SHP77 treated with DMSO at 0.1 percent for 48 hours (cell line): Measurements from ENCODE around the gene ZCCHC12.
"Not testable (repeated sequence)": the region's sequence is repeated elsewhere in the genome, so short reads cannot be mapped to it uniquely, and the experiment has no call there.

Experiments
- DNase-seq: peaks from one replicate; lab custom pipeline; 2025; lab: John Stamatoyannopoulos, UW

ZCCHC12 gene

GRCh38 chrX:118823263-118824172 lies at the start of gene ZCCHC12:
ZCCHC12 (plus strand) TSS chrX:118823824; CDS start chrX:118825245, 1,421 bp downstream.
- DNase-seq: no peak

DNA sequence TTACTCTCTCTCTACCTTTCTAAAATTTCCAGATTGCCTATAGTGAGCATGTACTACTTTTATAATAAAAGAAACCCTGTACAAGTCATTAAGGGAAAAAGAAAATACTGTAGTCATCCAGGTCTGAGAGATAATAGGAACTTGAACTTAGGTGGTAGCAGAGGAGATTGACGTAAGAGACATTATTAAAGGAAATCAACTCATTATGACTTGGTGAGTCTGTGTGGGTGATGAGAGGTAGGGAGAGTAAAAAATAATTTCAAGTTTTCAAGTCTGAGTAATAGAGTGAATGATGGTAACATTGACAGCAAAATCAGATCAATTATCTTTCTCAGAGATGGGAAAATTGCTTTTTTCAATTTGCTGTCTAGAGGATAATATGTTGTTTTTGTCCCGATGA lies 44.0 kb upstream of the ZCCHC12 start:
- DNase-seq: no peak

GRCh38 chrX:118780509-118780908 lies 43.1 kb upstream of the ZCCHC12 start:
- no peak for DNase-seq

DNA sequence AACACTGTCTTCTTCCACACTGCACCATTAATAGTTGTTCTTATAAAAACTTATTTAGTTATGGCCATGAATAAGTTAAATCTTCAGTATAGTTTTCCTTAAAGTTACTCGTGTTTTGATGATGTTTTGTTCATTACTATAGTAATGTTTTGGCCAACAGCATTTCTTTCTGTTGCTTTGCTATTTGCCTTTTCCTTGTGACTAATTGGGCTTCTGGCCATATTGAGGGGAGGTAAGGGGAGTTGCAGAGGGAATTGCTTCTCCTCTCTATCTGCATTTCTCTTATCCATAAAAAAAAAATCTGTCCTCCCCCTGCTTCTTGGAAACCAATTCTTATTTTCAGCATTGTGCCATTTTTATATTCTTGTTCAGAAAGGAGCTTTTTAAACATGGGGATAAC lies 42.7 kb upstream of the ZCCHC12 start:
- no peak for DNase-seq

- no peak for DNase-seq
Measured at GRCh38 chrX:118795528-118796280, 27.9 kb upstream of the ZCCHC12 start.

DNA sequence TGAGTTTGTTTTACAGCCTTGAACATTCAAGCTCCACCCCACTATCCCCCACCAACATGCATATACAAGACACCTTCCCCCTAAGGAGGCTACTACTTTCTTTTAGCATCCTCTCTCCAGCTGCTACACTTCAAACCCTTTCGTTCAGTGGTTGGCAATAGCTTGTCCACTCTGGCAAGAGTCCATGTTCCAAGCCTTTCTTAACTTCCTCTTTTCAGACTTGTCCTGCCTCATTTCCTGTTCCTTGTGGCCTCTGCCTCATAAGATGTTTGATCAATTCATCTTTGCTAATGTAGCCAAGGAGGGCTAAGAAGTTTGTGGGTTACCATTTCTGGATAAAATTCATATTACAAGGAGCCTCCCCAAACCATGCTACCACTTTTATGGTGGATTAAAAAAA lies 20.8 kb upstream of the ZCCHC12 start:
- no peak for DNase-seq

GRCh38 chrX:118807151-118808017 lies 16.2 kb upstream of the ZCCHC12 start:
- peak; percentile 18 for DNase-seq

DNA sequence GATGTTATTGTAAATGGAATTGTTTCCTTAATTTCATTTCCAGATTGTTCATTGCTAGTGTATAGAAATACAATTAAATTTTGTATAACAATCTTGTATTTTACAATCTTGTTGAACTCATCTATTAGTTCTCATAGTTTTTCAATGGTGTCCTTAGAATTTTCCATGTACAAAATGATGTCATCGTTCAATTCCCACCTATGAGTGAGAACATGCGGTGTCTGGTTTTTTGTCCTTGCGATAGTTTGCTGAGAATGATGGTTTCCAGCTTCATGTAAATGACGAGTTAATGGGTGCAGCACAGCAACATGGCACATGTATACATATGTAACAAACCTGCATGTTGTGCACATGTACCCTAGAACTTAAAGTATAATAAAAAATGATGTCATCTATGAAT lies 6.4 kb upstream of the ZCCHC12 start:
- DNase-seq: not testable (repeated sequence)

DNA sequence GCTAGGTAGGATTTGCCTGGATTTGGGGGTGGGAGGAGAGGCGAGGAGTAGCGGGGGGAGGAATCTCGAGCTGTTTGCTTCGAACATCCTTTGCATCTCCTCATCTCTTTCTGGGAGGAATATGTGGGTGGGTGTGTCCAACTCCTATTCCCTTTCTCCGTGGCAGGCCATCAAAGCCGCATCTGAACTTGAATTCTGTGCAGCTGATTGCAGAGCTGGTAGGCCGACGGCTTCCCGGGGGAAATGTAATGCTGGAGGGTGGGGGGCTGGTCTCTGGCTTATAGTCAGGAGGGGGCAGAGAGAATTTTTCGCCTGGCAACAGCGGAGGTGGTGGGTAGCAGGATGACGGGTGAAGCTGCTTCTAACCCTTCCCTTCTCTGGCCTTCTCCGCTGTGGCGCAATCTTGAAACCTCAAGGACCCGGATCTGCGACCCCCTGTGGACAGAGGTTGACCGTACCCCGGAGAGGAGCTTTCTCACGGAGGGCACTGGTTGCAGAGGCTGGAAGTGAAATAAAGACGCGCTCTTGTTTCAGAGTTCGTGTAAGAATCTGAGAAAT lies 628 bp downstream of the ZCCHC12 start:
- no peak for DNase-seq

DNA sequence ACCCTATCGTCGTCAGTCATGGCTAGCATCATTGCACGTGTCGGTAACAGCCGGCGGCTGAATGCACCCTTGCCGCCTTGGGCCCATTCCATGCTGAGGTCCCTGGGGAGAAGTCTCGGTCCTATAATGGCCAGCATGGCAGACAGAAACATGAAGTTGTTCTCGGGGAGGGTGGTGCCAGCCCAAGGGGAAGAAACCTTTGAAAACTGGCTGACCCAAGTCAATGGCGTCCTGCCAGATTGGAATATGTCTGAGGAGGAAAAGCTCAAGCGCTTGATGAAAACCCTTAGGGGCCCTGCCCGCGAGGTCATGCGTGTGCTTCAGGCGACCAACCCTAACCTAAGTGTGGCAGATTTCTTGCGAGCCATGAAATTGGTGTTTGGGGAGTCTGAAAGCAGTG lies 1.6 kb downstream of the ZCCHC12 start:
- no peak for DNase-seq

- DNase-seq: no peak
Measured at GRCh38 chrX:118839334-118839958, 15.8 kb downstream of the ZCCHC12 start.

DNA sequence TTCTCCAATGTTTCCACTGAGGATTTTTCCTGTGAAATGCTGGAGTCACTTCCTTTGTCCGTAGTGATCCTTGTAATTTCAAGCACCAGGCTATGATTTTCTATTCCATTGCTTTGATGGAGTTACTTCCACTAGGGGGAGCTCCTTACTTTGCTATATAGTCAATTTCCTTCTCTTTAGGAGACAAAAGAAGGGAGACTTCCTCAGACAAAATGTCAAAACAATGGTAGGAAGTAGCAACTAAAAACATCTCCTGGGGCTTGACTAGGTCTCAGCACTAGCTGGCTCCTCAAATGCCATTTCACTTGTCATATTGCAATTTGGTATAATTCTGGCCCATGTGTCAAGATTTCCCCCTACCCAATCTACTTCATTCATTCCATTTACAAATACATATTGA lies 24.1 kb downstream of the ZCCHC12 start:
- DNase-seq: no peak

- DNase-seq: no peak
Measured at GRCh38 chrX:118853596-118853995, 30.0 kb downstream of the ZCCHC12 start.

DNA sequence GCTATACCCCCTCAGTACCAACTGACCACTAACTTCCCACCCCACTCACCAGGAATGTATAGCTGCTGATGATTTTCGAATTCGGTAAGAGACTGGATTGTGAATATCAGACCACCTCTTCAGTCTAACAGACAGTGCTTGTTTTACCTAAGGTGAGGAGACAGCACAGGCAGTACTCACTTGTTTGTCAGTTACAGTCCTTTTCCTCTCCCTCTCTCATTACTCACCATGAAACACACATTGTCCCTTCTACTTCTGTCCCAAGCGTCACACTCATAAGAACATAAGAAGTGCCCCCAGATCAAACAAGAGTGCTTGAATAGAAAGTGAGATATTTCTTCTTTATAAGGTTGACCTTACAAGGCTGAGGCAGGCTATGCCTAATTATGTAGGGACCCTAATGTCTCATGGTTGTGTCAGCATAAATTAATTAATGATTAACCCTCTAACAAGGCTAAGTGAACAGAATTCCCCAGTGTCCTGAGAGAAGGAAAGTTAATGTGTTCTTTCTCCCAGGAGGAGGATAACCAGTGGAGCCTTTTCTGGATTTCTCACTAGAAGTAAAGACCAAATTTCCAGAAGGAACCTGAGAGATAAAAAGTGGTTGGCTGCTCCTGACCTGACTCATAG lies 32.2 kb downstream of the ZCCHC12 start:
- no peak for DNase-seq

DNA sequence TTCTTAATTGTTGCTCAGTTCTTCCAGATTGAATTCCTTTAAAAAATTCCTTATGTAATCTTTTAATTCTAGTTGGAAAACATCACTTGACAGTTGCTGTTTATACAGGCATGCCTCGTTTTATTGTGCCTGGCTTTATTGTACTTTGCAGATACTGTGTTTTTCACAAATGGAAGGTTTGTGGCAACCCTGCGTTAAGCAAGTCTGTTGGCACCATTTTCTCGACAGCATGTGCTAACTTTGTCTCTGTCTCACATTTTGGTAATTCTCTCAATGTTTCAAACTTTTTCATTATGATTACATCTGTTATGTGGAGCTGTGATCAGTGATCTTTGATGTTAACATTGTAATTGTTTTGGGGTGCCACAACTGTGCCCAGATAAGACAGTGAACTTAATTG lies 33.4 kb downstream of the ZCCHC12 start:
- DNase-seq: no peak

DNA sequence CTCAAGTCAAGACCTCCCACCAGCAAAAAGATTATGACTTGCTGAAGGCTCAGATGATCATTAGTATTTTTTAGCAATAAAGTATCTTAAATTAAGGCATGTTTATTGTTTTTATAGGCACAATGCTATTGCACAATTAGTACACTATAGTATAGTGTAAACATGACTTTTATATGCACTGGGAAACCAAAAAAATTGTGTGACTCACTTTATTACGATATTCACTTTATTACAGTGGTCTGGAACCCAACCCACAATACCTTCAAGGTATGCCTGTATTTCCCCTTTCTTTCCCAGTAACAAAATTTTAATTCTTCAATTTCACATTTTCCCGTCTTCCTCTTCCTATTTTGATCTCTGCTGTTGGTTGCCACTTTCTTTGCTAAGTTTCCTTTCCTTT lies 37.7 kb downstream of the ZCCHC12 start:
- no peak for DNase-seq

DNA sequence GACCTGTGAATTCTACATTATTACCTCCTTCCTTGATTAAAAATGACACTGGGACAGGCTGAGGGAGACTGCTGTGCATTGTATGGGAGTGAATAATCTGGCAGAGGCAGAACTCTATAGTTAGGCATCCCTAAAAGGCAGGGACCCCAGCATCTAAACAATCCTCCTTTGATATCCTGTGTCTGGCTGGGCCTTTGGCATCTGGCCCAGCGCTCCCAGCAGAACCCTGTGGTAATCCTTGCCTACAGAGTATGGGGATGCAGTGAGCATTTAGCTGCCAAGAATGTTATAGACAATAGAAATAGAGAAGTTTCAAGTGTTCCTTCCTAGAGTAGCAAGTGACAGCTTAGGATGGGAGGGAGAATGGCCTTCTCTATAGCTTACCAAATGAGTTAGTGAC lies 38.5 kb downstream of the ZCCHC12 start:
- DNase-seq: no peak

DNA sequence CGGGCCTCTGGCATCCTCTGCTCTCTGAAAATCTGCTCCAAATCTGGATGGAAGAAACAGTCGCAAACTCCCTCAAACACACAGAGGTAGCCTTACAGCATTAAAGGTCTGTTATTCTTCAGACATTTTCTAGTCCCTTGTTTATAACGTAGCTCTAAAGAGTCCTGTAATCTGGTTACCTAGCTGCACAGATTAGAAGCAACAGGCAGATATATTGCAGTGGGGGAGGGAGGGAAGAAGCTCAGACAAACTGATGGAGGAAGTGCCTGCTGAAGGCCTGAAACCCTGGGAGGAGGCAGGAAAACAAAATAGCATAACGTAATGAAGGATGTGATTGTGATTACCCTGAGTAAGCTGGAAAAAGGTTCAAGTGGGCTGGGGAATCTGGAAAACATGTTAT lies 39.4 kb downstream of the ZCCHC12 start:
- no peak for DNase-seq

GRCh38 chrX:118864063-118864635 lies 40.5 kb downstream of the ZCCHC12 start:
- DNase-seq: no peak

DNA sequence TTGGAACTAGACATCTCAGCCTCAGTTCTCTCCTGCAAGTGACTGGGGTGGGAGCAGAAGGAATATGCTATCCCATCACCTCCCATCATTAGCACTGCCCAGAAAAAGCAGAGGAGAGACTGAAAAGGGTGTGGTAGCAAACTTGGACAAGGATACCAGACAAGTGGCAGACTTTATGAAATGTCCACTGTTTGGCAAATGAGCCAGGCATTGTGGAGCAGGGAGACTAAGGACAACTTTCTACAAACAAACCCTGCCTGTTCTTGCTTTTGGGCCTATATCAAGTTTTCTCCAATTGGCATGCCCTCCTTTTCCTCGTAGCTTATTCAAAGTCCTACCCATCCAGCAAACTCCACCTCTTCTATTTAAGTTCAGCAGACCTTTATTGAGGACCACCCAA lies 41.6 kb downstream of the ZCCHC12 start:
- no peak for DNase-seq

- DNase-seq: no peak
Measured at GRCh38 chrX:118867251-118867650, 43.6 kb downstream of the ZCCHC12 start.
